GM12878 (cell line): Measurements from ENCODE around the gene CACNA1G. TPM values are rescaled to one million over a fixed set of nuclear protein-coding genes. Genes with fewer than 3 reads are reported as not detected.

Source experiments
- ATAC-seq: fragments of 200-7000 bp; cut with Tn5 transposase; 3 replicates; pipeline ENCODE4 v1.9.1; 2020; ENCODE audit warnings: mild to moderate bottlenecking, moderate library complexity
- BruUV-seq: library from RNA; stranded (reverse); fragments of 400-500 nt; replicated peaks from 2 replicates; lab custom pipeline; 2021; lab: Mats Ljungman, UMichigan
- CTCF ChIA-PET: fragments of 300-600 bp; sonication (Branson Sonifier 250); formaldehyde crosslinking; extraction: SDS; loops from one replicate; lab custom pipeline; 2021; ENCODE audit warnings: inconsistent platforms; lab: Yijun Ruan, JAX
- POLR2A ChIA-PET: fragments of 350-600 bp; formaldehyde crosslinking; extraction: SDS; loops from one replicate; lab custom pipeline; 2021; ENCODE audit warnings: inconsistent platforms; lab: Charles Lee
- RAD21 ChIA-PET: fragments of 300-600 bp; sonication (Branson Sonifier 250); formaldehyde crosslinking; loops from one replicate; lab custom pipeline; 2023; ENCODE audit warnings: antibody characterized with exemption; ENCODE audit not compliant: unreplicated experiment; lab: Charles Lee
- SMC1A ChIA-PET: fragments of 300-600 bp; sonication (Branson Sonifier 250); formaldehyde crosslinking; loops from one replicate; lab custom pipeline; 2023; ENCODE audit not compliant: unreplicated experiment, uncharacterized antibody; lab: Charles Lee
- DNase-seq: peaks from one replicate; pipeline ENCODE4 v3.0.0-alpha.2; 2011; ENCODE audit warnings: low read depth, low spot score
- FAIRE-seq: peaks from 3 replicates; lab custom pipeline; 2011; peaks lifted over from hg19 to GRCh38; lab: Jason Lieb, UNC
- H2AFZ ChIP-seq: 2 replicates; pipeline ENCODE4 v1.6.0; 2011; ENCODE audit warnings: low read depth, low read length, control low read depth; ENCODE audit not compliant: control insufficient read depth
- H3K27ac ChIP-seq: 2 replicates; pipeline ENCODE4 v1.5.1; 2011; ENCODE audit warnings: control low read depth; ENCODE audit not compliant: control insufficient read depth, insufficient read depth
- H3K27me3 ChIP-seq, 2 experiments: replicated peaks in 1 of 2; 2 replicates each; pipeline versions ENCODE4 v1.6.0 to v1.6.1; 2011; ENCODE audit warnings: low read length in 1 of 2; ENCODE audit not compliant: control insufficient read depth in 2 of 2, insufficient read depth in 2 of 2
- H3K36me3 ChIP-seq, 2 experiments: 2 replicates each; pipeline ENCODE4 v1.5.1; 2011; ENCODE audit warnings: low read length in 1 of 2; ENCODE audit not compliant: control insufficient read depth in 2 of 2, insufficient read depth in 2 of 2
- H3K4me1 ChIP-seq: 2 replicates; pipeline ENCODE4 v1.6.1; 2011; ENCODE audit warnings: mild to moderate bottlenecking, low read length, moderate library complexity, mixed read lengths; ENCODE audit not compliant: control insufficient read depth, insufficient read depth
- H3K4me2 ChIP-seq: 2 replicates; pipeline ENCODE4 v1.6.0; 2011; ENCODE audit warnings: control low read depth; ENCODE audit not compliant: control insufficient read depth, insufficient read depth
- H3K4me3 ChIP-seq: fragments of 200-600 bp; sonication (generic); 2 replicates; pipeline ENCODE4 v1.5.1; 2016
- H3K79me2 ChIP-seq: 2 replicates; pipeline ENCODE4 v1.6.0; 2011; ENCODE audit warnings: low read length; ENCODE audit not compliant: control insufficient read depth, insufficient read depth
- H3K9ac ChIP-seq: 2 replicates; pipeline ENCODE4 v1.8.0; 2011; ENCODE audit warnings: low read length, control low read depth, mixed read lengths; ENCODE audit not compliant: control insufficient read depth, insufficient read depth
- H3K9me3 ChIP-seq: replicated peaks from 3 replicates; pipeline ENCODE4 v1.5.1; 2011; ENCODE audit warnings: mild to moderate bottlenecking, low read length; ENCODE audit not compliant: control insufficient read depth, insufficient read depth
- H4K20me1 ChIP-seq: 2 replicates; pipeline ENCODE4 v1.6.0; 2011; ENCODE audit not compliant: control insufficient read depth, insufficient read depth
- ASH2L ChIP-seq: fragments of 300-600, 200-600 bp; sonication (generic); IDR thresholded peaks from 2 replicates; pipeline ENCODE4 v1.6.1; 2017; ENCODE audit warnings: low read depth, mild to moderate bottlenecking, borderline replicate concordance
- BCLAF1 ChIP-seq: fragments of 450-650 bp; IDR thresholded peaks from 2 replicates; pipeline ENCODE4 v1.6.1; 2017; ENCODE audit warnings: antibody characterized with exemption, mild to moderate bottlenecking, moderate library complexity
- CEBPB ChIP-seq, 2 experiments: fragments of 150-350 bp in 1 of 2; IDR thresholded peaks; 2 replicates each; pipeline ENCODE4 v1.6.1; 2012 to 2014; ENCODE audit warnings: low read depth in 2 of 2, low read length in 2 of 2, borderline replicate concordance in 1 of 2, inconsistent platforms in 1 of 2
- CHD2 ChIP-seq: IDR thresholded peaks from 2 replicates; pipeline ENCODE4 v1.6.1; 2011; ENCODE audit warnings: low read depth, low read length, improper control_type of control experiment, borderline replicate concordance
- EED ChIP-seq: sonication (generic); IDR thresholded peaks from 2 replicates; pipeline ENCODE4 v1.6.1; 2016; ENCODE audit warnings: antibody characterized with exemption, low read depth
- ESRRA ChIP-seq: IDR thresholded peaks from 2 replicates; pipeline ENCODE4 v1.6.1; 2012; ENCODE audit warnings: mild to moderate bottlenecking, low read length, improper control_type of control experiment
- HSF1 ChIP-seq: fragments of 150-350 bp; IDR thresholded peaks from 2 replicates; pipeline ENCODE4 v1.6.1; 2014; ENCODE audit warnings: mild to moderate bottlenecking, low read depth, low read length
- JUND ChIP-seq: IDR thresholded peaks from 2 replicates; pipeline ENCODE4 v1.6.1; 2012; ENCODE audit warnings: low read depth, mild to moderate bottlenecking, low read length, improper control_type of control experiment, moderate library complexity
- MXI1 ChIP-seq: fragments of 150-350 bp; IDR thresholded peaks from 2 replicates; pipeline ENCODE4 v1.6.1; 2011; ENCODE audit warnings: low read depth, mild to moderate bottlenecking, inconsistent platforms, low read length, improper control_type of control experiment
- RB1 ChIP-seq: fragments of 450-650 bp; formaldehyde crosslinking; IDR thresholded peaks from 2 replicates; pipeline ENCODE4 v1.6.1; 2017; ENCODE audit warnings: mild to moderate bottlenecking, borderline replicate concordance
- SIX5 ChIP-seq: IDR thresholded peaks from 2 replicates; pipeline ENCODE4 v1.6.1; 2011; ENCODE audit warnings: mild to moderate bottlenecking, low read depth, low read length, moderate library complexity; ENCODE audit not compliant: severe bottlenecking
- SPI1 ChIP-seq: IDR thresholded peaks from 2 replicates; pipeline ENCODE4 v1.6.1; 2011; ENCODE audit warnings: low read depth, mild to moderate bottlenecking, low read length, moderate library complexity, borderline replicate concordance; ENCODE audit not compliant: insufficient read depth
- SUZ12 ChIP-seq: fragments of 200-600 bp; sonication (generic); IDR thresholded peaks from one replicate; pipeline ENCODE4 v1.6.1; 2018; ENCODE audit warnings: antibody characterized with exemption, mild to moderate bottlenecking; ENCODE audit not compliant: unreplicated experiment
- WGBS: methylation state at CpG from one replicate; pipeline ENCODE4 v1.1.6; 2016; ENCODE audit warnings: low lambda C conversion rate; ENCODE audit not compliant: insufficient replicate concordance, insufficient coverage; ENCODE audit errors: missing lambda C conversion rate; 5-methylcytosine and 5-hydroxymethylcytosine counted together
- in situ Hi-C: fragments of 300-500 bp; cut with MboI; formaldehyde crosslinking; loops from 9 replicates; pipeline ENCODE4 v1.14.3; 2018; ENCODE audit warnings: mixed read lengths
- intact Hi-C: fragments of 100-400 bp; cut with micrococcal nuclease; formaldehyde crosslinking; loops from one replicate; pipeline ENCODE4 v1.14.2; 2022; ENCODE audit not compliant: unreplicated experiment
- polyA plus RNA-seq, 11 experiments: library from polyadenylated mRNA; depleted of rRNA in 4 of 11; unstranded in 6 of 11; stranded (reverse) in 5 of 11; fragments of >200 nt; fragmentation: Nextera tagmentation in 4 of 11; fragmentation: Illumina TruSeq in 1 of 11; extraction: Ambion mirVana in 4 of 11; extraction: Trizol in 1 of 11; gene quantifications; 1 replicate in 1 of 11; 2 replicates in 10 of 11; pipeline versions ENCODE4 v1.2.1 to v1.2.3, GENCODE V29; 2011 to 2016; ENCODE audit warnings: inconsistent platforms in 2 of 11, missing spikeins in 2 of 11, low read depth in 1 of 11
- total RNA-seq, 4 experiments: library from RNA; depleted of rRNA in 3 of 4; stranded (reverse); fragments of >200 nt in 3 of 4; fragmentation: Illumina TruSeq in 1 of 4; extraction: Trizol in 1 of 4; gene quantifications; 2 replicates each; pipeline versions ENCODE4 v1.2.1 to v1.2.3, GENCODE V29; 2013 to 2021

The CACNA1G gene
- total and polyA plus RNA-seq, 10 of the 15 experiments (the other 5 are each of a cell fraction or from before 2014, with no cell fraction given), result 0.03 to 0.15 TPM; not detected in 8

GRCh38 chr17:50544516-50544915 is 16.0 kb upstream of the CACNA1G start (continued):
- no peak for TF ChIP-seq SUZ12

GRCh38 chr17:50545311-50545710 is 15.2 kb upstream of the CACNA1G start:
- Histone ChIP-seq H3K9me3 (no peaks in the 10 kb centered on the region), H3K4me2 (no peak overlapping the region), H3K27ac (no peak overlapping the region), H3K4me1 (peaks cover 10% of the 10 kb centered on the region), H3K36me3 (no peaks in the 10 kb centered on the region), H4K20me1 (no peaks in the 10 kb centered on the region), H3K27me3 (no peaks in the 10 kb centered on the region), H3K79me2 (peaks cover 3% of the 10 kb centered on the region), H3K9ac (no peak overlapping the region), H3K4me3 (no peak overlapping the region), H2AFZ (no peak overlapping the region)
- FAIRE-seq (no peak), ATAC-seq (no peak), DNase-seq (no peak)
- POLR2A ChIA-PET, result no interaction called here
- intact Hi-C loops, result loop anchor here (10.0 kb wide), 1 partner anchor 409 kb away; no protein-coding TSS in a partner anchor
- BruUV-seq, result no TSS peak
- RAD21 ChIA-PET, result no interaction called here
- TF ChIP-seq MXI1 (no peak), ESRRA (no peak), EED (no peak), BCLAF1 (no peak), CHD2 (no peak), RB1 (no peak), SPI1 (no peak), SIX5 (no peak), ASH2L (no peak), JUND (no peak), CEBPB (IDR thresholded peaks at IDR 0.05; ENCODE audit: borderline replicate concordance in 1 of 2, low read depth in 2 of 2, low read length in 2 of 2) (no peak), HSF1 (no peak)
- SMC1A ChIA-PET, result interaction anchor here (0.8 kb wide), 1 partner anchor 87 kb away, joined by 3 read pairs; no protein-coding TSS in a partner anchor
- 38% methylated on average over 8 of the region's 8 CpGs for WGBS
- in situ Hi-C loops, result loop anchor here (5.0 to 10.0 kb wide), 2 partner anchors 152 to 409 kb away; no protein-coding TSS in a partner anchor
- CTCF ChIA-PET, result interaction anchor here (0.7 to 2.9 kb wide), 4 partner anchors 62 to 1798 kb away, joined by 3 to 14 read pairs (median 7); no protein-coding TSS in a partner anchor
